B cell (primary cell): Measurements from ENCODE around the gene KPNA4.

Experiments
- EZH2 ChIP-seq: IDR thresholded peaks from 2 replicates; pipeline ENCODE4 v1.6.1; 2012; ENCODE audit warnings: borderline replicate concordance, low read depth, mild to moderate bottlenecking, moderate library complexity, low read length; ENCODE audit not compliant: insufficient read depth, poor library complexity, severe bottlenecking
- TF ChIP-seq, protein P1 (sequence below): fragments of 200-600 bp; IDR thresholded peaks from one replicate; pipeline ENCODE4 v1.8.0; 2022; ENCODE audit warnings: antibody characterized with exemption, mild to moderate bottlenecking

DNA sequence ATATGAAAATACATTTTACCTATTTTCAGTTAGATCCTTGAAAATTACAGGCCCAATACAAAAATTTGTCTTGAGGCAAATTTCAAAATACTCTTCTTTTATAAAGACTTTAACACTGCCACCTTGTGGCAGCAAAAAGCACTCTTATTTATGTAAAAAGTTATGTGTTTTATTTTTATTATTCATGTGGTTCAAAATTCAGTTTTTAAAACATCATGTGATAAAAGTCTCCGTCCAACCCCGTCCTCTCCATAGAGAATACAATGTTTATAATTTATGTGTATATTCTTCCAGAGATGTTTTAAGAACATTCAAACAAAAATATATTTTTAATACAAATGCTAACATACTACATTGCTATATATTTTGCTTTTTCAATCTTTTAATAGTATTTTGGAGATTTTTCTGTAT, 78.9 kb downstream of the KPNA4 start:
- TF ChIP-seq, protein P1, sequence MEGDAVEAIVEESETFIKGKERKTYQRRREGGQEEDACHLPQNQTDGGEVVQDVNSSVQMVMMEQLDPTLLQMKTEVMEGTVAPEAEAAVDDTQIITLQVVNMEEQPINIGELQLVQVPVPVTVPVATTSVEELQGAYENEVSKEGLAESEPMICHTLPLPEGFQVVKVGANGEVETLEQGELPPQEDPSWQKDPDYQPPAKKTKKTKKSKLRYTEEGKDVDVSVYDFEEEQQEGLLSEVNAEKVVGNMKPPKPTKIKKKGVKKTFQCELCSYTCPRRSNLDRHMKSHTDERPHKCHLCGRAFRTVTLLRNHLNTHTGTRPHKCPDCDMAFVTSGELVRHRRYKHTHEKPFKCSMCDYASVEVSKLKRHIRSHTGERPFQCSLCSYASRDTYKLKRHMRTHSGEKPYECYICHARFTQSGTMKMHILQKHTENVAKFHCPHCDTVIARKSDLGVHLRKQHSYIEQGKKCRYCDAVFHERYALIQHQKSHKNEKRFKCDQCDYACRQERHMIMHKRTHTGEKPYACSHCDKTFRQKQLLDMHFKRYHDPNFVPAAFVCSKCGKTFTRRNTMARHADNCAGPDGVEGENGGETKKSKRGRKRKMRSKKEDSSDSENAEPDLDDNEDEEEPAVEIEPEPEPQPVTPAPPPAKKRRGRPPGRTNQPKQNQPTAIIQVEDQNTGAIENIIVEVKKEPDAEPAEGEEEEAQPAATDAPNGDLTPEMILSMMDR = peak; percentile 83
- no peak for TF ChIP-seq EZH2
